ENCODE data around the gene IL1RAPL2.

DNA sequence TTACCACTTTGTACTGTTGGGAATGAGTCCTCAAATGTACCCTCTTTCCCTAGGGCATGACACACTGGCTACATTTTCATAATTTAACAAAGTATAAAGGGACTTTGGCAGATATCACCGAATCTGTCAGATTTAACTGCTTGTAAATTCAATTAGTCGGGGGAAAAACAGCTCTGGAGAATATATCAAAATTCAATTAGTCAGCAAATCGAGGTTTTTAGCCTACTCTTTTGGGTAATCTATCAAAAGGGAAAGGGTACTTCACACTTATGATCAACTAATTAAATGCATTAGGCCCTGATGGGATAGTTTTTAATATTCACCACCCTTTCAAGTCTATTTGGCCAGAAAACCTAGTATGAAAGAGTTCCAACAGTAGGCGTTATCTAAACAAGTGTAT, 141.0 kb downstream of the IL1RAPL2 start:
- TF ChIP-seq TAF1 (IDR thresholded peaks at IDR 0.05; ENCODE audit: low read depth): no peak
- no peak for TF ChIP-seq EP300 (IDR thresholded peaks at IDR 0.05; ENCODE audit: borderline replicate concordance)
